Tibial nerve (tissue), 3 donors: ENCODE data around the gene EXOC4.

Source experiments
- POLR2A ChIP-seq, 2 donors: fragments of 450-650 bp; IDR thresholded peaks; one replicate each; pipeline ENCODE4 v1.6.1; 2017; ENCODE audit warnings: antibody characterized with exemption in 2 of 2, mild to moderate bottlenecking in 2 of 2, moderate library complexity in 2 of 2
- TF ChIP-seq, protein P1 (sequence below), 5 experiments: fragments of 200-600 bp in 3 of 5; fragments of 450-650 bp in 2 of 5; sonication (generic) in 3 of 5; IDR thresholded peaks; one replicate each; pipeline ENCODE4 v1.5.1; 2016 to 2019; ENCODE audit warnings: antibody characterized with exemption in 5 of 5, mild to moderate bottlenecking in 3 of 5, moderate library complexity in 2 of 5

GRCh38 chr7:133601617-133602016 lies 348.7 kb downstream of the EXOC4 start:
- TF ChIP-seq, protein P1, sequence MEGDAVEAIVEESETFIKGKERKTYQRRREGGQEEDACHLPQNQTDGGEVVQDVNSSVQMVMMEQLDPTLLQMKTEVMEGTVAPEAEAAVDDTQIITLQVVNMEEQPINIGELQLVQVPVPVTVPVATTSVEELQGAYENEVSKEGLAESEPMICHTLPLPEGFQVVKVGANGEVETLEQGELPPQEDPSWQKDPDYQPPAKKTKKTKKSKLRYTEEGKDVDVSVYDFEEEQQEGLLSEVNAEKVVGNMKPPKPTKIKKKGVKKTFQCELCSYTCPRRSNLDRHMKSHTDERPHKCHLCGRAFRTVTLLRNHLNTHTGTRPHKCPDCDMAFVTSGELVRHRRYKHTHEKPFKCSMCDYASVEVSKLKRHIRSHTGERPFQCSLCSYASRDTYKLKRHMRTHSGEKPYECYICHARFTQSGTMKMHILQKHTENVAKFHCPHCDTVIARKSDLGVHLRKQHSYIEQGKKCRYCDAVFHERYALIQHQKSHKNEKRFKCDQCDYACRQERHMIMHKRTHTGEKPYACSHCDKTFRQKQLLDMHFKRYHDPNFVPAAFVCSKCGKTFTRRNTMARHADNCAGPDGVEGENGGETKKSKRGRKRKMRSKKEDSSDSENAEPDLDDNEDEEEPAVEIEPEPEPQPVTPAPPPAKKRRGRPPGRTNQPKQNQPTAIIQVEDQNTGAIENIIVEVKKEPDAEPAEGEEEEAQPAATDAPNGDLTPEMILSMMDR (IDR thresholded peaks at IDR 0.05): no peak
- TF ChIP-seq POLR2A (IDR thresholded peaks at IDR 0.05): no peak
